Fibroblast of mammary gland (primary cell): ENCODE data around the gene TMX2.

ENCODE experiments used
- DNase-seq: peaks from one replicate; pipeline ENCODE4 v3.0.0-alpha.2; 2010; ENCODE audit warnings: low read depth
- H3K4me3 ChIP-seq: 2 replicates; pipeline ENCODE4 v1.5.1; 2011; ENCODE audit warnings: low read depth, mild to moderate bottlenecking, low read length, moderate library complexity; ENCODE audit not compliant: control insufficient read depth
- CTCF ChIP-seq: conservative IDR thresholded peaks from 2 replicates; pipeline ENCODE4 v1.5.1; 2011; ENCODE audit warnings: low read depth, low read length, inconsistent platforms; ENCODE audit not compliant: control insufficient read depth, insufficient read depth

The TMX2 gene

GRCh38 chr11:57775491-57775890 is 63.1 kb downstream of the TMX2 start:
- H3K4me3 ChIP-seq: no peak overlapping the region
- peak; percentile 58 for DNase-seq

GRCh38 chr11:57776031-57776521 is 63.7 kb downstream of the TMX2 start:
- DNase-seq: no peak
- no peak overlapping the region for H3K4me3 ChIP-seq
- no peak for TF ChIP-seq CTCF

More at GRCh38 chr11:57775491-57775890, 63.1 kb downstream of the TMX2 start:
- no peak for TF ChIP-seq CTCF

GRCh38 chr11:57776577-57777210 is 64.3 kb downstream of the TMX2 start:
- TF ChIP-seq CTCF: no peak
- H3K4me3 ChIP-seq: no peak overlapping the region
- no peak for DNase-seq

- DNase-seq: no peak
- no peak overlapping the region for H3K4me3 ChIP-seq
- TF ChIP-seq CTCF: no peak
Measured at GRCh38 chr11:57777969-57778317, 65.5 kb downstream of the TMX2 start.

GRCh38 chr11:57778318-57779037 is 66.1 kb downstream of the TMX2 start:
- no peak for TF ChIP-seq CTCF
- DNase-seq: peak; percentile 94
- no peak overlapping the region for H3K4me3 ChIP-seq

GRCh38 chr11:57779276-57779675 is 66.9 kb downstream of the TMX2 start:
- H3K4me3 ChIP-seq: no peak overlapping the region
- no peak for TF ChIP-seq CTCF
- DNase-seq: no peak
